NCI-H2196 treated with DMSO at 0.1 percent for 48 hours (cell line): ENCODE measurements around the gene HPGDS.
"Not testable (repeated sequence)": the region's sequence is repeated elsewhere in the genome, so short reads cannot be mapped to it uniquely, and the experiment has no call there.

Experiments used
- DNase-seq: peaks from one replicate; lab custom pipeline; 2025; ENCODE audit not compliant: unreplicated experiment; lab: John Stamatoyannopoulos, UW

The HPGDS gene

GRCh38 chr4:94358101-94358500, 15.5 kb upstream of the HPGDS start:
- no peak for DNase-seq

GRCh38 chr4:94357624-94358023, 15.0 kb upstream of the HPGDS start:
- no peak for DNase-seq

- no peak for DNase-seq
These were observed 13.8 kb upstream of the HPGDS start for GRCh38 chr4:94356444-94356843.

- DNase-seq = no peak
These were observed 11.8 kb upstream of the HPGDS start for GRCh38 chr4:94354474-94354896.

GRCh38 chr4:94352996-94353395, 10.4 kb upstream of the HPGDS start:
- DNase-seq = no peak

GRCh38 chr4:94352163-94352562, 9.5 kb upstream of the HPGDS start:
- DNase-seq = no peak

GRCh38 chr4:94351319-94351718, 8.7 kb upstream of the HPGDS start:
- no peak for DNase-seq

GRCh38 chr4:94350095-94350494, 7.5 kb upstream of the HPGDS start:
- no peak for DNase-seq

- DNase-seq = no peak
These were observed 6.6 kb upstream of the HPGDS start for GRCh38 chr4:94349193-94349592.

- DNase-seq = no peak
These were observed 6.0 kb upstream of the HPGDS start for GRCh38 chr4:94348666-94349065.

GRCh38 chr4:94346541-94346940, 3.9 kb upstream of the HPGDS start:
- no peak for DNase-seq

GRCh38 chr4:94345969-94346368, 3.3 kb upstream of the HPGDS start:
- DNase-seq = no peak

GRCh38 chr4:94345266-94345665, 2.6 kb upstream of the HPGDS start:
- no peak for DNase-seq

- DNase-seq = no peak
These were observed 1.8 kb upstream of the HPGDS start for GRCh38 chr4:94344457-94344856.

- no peak for DNase-seq
These were observed 910 bp downstream of the HPGDS start for GRCh38 chr4:94341481-94342370.

- DNase-seq = no peak
These were observed 2.9 kb downstream of the HPGDS start for GRCh38 chr4:94339779-94340178.

GRCh38 chr4:94338681-94339351, 3.8 kb downstream of the HPGDS start:
- no peak for DNase-seq

- DNase-seq = not testable (repeated sequence)
These were observed 5.8 kb downstream of the HPGDS start for GRCh38 chr4:94336791-94337190.

- DNase-seq = no peak
These were observed 6.3 kb downstream of the HPGDS start for GRCh38 chr4:94336303-94336702.

GRCh38 chr4:94334962-94335361, 7.7 kb downstream of the HPGDS start:
- no peak for DNase-seq

- no peak for DNase-seq
These were observed 8.2 kb downstream of the HPGDS start for GRCh38 chr4:94334476-94334875.

GRCh38 chr4:94333866-94334265, 8.8 kb downstream of the HPGDS start:
- DNase-seq = no peak
